Stomach (tissue), 9 donors: ENCODE measurements around the gene GRK1. TPM values are rescaled to one million over a fixed set of nuclear protein-coding genes. Genes with fewer than 3 reads are reported as not detected.

ENCODE experiments used
- DNase-seq, 2 donors: peaks; one replicate each; pipeline versions ENCODE4 v3.0.0 to v3.0.0-alpha.2; 2013 to 2019
- H3K27ac ChIP-seq, 5 donors: fragments of 200-600 bp in 4 of 5; sonication (generic) in 4 of 5; one replicate each; pipeline ENCODE4 v1.5.1; 2013 to 2019; ENCODE audit warnings: mild to moderate bottlenecking in 1 of 5, moderate library complexity in 1 of 5
- H3K27me3 ChIP-seq, 3 donors: fragments of 200-600 bp; sonication (generic); one replicate each; pipeline ENCODE4 v1.5.1; 2017 to 2019; ENCODE audit warnings: mixed run types in 1 of 3
- H3K36me3 ChIP-seq, 4 donors: fragments of 200-600 bp; sonication (generic); 1 replicate in 3 of 4; 2 replicates in 1 of 4; pipeline ENCODE4 v1.5.1; 2016 to 2019
- H3K4me1 ChIP-seq, 4 donors: fragments of 200-600 bp; sonication (generic); one replicate each; pipeline ENCODE4 v1.5.1; 2016 to 2019
- H3K4me3 ChIP-seq, 4 donors: fragments of 200-600 bp; sonication (generic) in 3 of 4; one replicate each; pipeline ENCODE4 v1.5.1; 2016 to 2019; ENCODE audit warnings: mild to moderate bottlenecking in 1 of 4
- H3K9me3 ChIP-seq, 4 donors: fragments of 200-600 bp; sonication (generic); one replicate each; pipeline ENCODE4 v1.5.1; 2016 to 2019
- EP300 ChIP-seq: sonication (generic); formaldehyde crosslinking; IDR thresholded peaks from one replicate; pipeline ENCODE4 v1.6.1; 2017; ENCODE audit warnings: antibody characterized with exemption
- POLR2A ChIP-seq, 4 donors: fragments of 450-650 bp; IDR thresholded peaks; one replicate each; pipeline ENCODE4 v1.6.1; 2016; ENCODE audit warnings: antibody characterized with exemption in 4 of 4, control low read depth in 2 of 4, mild to moderate bottlenecking in 1 of 4, moderate library complexity in 1 of 4
- POLR2AphosphoS5 ChIP-seq, 3 donors: sonication (generic); formaldehyde crosslinking; IDR thresholded peaks; one replicate each; pipeline ENCODE4 v1.6.1; 2016; ENCODE audit warnings: antibody characterized with exemption in 3 of 3
- WGBS, 5 donors: extraction: QIAGEN DNeasy Blood & Tissue Kit in 3 of 5; methylation state at CpG; one replicate each; pipeline versions ENCODE4 v1.1.5 to v1.1.7; 2013 to 2018; 5-methylcytosine and 5-hydroxymethylcytosine counted together
- intact Hi-C: fragments of 100-400 bp; cut with DNase I; formaldehyde crosslinking; loops from one replicate; pipeline ENCODE4 v1.15.1; 2023; ENCODE audit warnings: low total_unique reads
- polyA plus RNA-seq, 3 donors: library from polyadenylated mRNA; stranded (reverse); fragments of 200-250 nt; gene quantifications; one replicate each; pipeline ENCODE4 v1.2.3, GENCODE V29; 2013
- total RNA-seq, 5 donors: library from RNA; depleted of rRNA; stranded (reverse); fragments of >200 nt; gene quantifications; one replicate each; pipeline versions ENCODE4 v1.1.0 to v1.2.3, GENCODE V29; 2014 to 2016
- TF ChIP-seq, protein P1 (sequence below), 7 experiments: fragments of 450-650 bp in 4 of 7; fragments of 200-600 bp in 3 of 7; sonication (generic) in 3 of 7; IDR thresholded peaks; one replicate each; pipeline ENCODE4 v1.5.1; 2016 to 2019; ENCODE audit warnings: antibody characterized with exemption in 7 of 7, control low read depth in 2 of 7, mild to moderate bottlenecking in 1 of 7
- donor health status: healthy with polysubstance abuse.
- donor health status: Bipolar disorder and iron deficiency.
- donor health status: healthy.

GRK1 gene
- total and polyA plus RNA-seq, 8 donors: not detected

DNA sequence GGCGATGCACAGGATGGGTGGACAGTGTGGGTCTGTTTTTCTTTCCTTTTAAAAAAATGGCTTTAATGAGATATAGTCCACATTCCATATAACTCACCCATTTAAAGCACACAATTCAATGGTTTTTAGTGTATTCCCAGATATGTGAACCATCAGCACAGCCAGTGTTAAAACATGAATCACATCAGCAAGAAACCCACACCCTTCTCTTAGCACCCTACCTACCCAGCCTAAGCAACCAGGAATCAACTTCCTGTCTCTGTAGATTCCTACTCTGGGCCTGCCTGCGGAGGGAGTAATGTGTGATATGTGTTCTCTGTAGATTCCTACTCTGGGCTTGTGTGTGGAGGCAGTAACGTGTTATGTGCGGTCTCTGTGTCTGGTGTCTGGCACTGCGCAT lies 103.9 kb downstream of the GRK1 start:
- intact Hi-C loops: no loop called here

DNA sequence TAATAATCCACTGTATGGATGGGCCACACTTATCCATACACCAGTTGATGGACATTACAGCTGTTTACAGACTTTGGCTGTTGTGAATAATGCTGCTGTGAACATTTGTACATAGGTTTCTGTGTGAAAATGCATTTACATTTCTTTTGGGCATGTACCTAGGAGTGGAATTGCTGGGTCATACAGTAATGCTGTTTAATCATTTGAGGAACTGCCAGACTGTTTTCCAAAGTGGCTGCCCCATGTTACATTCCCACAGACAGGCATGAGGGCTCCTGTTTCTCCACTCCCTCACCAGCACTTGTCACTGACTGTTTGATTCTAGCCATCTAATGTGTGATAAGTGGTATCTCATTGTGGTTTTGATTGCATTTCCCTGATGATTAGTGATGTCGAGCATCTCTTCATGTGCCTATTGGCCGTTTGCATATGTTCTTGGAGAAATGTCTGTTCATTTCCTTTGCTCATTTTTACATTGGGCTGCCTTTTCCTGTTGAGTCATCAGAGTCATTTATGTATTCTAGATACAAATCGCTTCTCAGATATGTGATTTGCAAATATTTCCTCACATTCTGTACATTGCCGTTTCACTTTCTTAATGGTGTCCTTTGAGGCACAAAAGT lies 104.8 kb downstream of the GRK1 start:
- Histone ChIP-seq H3K36me3 (no peaks in the 10 kb centered on the region), H3K27me3 (peaks cover 0 to 18% (median 10%) of the 10 kb centered on the region in 3 donors), H3K4me1 (no peaks in the 10 kb centered on the region), H3K27ac (peak overlapping the region in 1 of 5 donors; percentile 22), H3K4me3 (no peak overlapping the region), H3K9me3 (peaks cover 0 to 9% (median 7%) of the 10 kb centered on the region in 4 donors)
- DNase-seq: no peak
- 28 to 45% (median 32%) methylated on average over 4 of the region's 4 CpGs for WGBS, 5 donors
- TF ChIP-seq POLR2A (IDR thresholded peaks at IDR 0.05): no peak
- no peak for TF ChIP-seq POLR2AphosphoS5 (IDR thresholded peaks at IDR 0.05)
- TF ChIP-seq EP300: no peak
- TF ChIP-seq, protein P1, sequence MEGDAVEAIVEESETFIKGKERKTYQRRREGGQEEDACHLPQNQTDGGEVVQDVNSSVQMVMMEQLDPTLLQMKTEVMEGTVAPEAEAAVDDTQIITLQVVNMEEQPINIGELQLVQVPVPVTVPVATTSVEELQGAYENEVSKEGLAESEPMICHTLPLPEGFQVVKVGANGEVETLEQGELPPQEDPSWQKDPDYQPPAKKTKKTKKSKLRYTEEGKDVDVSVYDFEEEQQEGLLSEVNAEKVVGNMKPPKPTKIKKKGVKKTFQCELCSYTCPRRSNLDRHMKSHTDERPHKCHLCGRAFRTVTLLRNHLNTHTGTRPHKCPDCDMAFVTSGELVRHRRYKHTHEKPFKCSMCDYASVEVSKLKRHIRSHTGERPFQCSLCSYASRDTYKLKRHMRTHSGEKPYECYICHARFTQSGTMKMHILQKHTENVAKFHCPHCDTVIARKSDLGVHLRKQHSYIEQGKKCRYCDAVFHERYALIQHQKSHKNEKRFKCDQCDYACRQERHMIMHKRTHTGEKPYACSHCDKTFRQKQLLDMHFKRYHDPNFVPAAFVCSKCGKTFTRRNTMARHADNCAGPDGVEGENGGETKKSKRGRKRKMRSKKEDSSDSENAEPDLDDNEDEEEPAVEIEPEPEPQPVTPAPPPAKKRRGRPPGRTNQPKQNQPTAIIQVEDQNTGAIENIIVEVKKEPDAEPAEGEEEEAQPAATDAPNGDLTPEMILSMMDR (IDR thresholded peaks at IDR 0.05): no peak
- intact Hi-C loops: no loop called here

More for the DNA sequence above, 103.9 kb downstream of the GRK1 start:
- Histone ChIP-seq H3K27ac (no peak overlapping the region), H3K9me3 (peaks cover 0 to 9% (median 7%) of the 10 kb centered on the region in 4 donors), H3K4me1 (no peaks in the 10 kb centered on the region), H3K27me3 (peaks cover 0 to 14% (median 2%) of the 10 kb centered on the region in 3 donors), H3K36me3 (no peaks in the 10 kb centered on the region), H3K4me3 (no peak overlapping the region)
- WGBS, 5 donors: 91 to 95% (median 93%) methylated on average over 5 of the region's 5 CpGs
- no peak for DNase-seq
- TF ChIP-seq POLR2AphosphoS5 (IDR thresholded peaks at IDR 0.05) (no peak), EP300 (no peak), POLR2A (IDR thresholded peaks at IDR 0.05) (no peak)
- TF ChIP-seq, protein P1 (IDR thresholded peaks at IDR 0.05): no peak

DNA sequence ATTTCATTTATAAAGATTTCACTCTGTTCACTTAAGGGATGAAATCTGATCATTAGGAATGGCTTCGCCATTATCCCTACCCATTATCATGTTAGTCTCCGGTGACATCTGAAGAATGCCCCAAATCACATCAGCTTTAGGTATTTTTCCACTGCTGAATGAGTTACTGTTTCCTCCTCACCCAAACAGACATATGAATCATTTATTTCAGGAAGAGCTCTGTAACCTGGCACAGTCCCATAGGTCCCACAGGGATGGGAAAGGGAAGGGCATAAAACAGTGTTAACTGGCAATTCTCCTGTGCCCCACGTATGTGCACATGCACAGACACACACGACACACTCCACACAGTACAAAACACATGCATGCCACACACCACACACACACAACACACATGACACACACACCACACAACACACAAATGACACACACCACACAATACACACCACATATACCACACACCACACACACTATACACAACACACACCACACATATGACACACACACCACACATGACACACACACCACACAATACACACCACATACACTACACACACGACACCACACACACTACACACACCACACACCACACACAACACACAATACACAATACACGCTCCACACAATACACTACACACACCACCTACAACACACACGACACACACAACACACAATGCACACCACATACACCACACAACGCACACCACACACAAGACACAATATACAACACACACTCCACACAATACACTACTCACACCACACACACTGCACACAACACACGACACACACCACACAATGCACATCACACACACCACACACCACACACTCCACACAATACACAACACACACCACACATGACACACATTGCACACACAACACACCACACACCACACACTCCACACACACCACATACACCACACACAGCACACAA lies 107.4 kb downstream of the GRK1 start:
- Histone ChIP-seq H3K27ac (no peak overlapping the region), H3K36me3 (no peaks in the 10 kb centered on the region), H3K27me3 (peaks cover 0 to 43% (median 23%) of the 10 kb centered on the region in 3 donors), H3K9me3 (peaks cover 0 to 9% (median 7%) of the 10 kb centered on the region in 4 donors), H3K4me1 (no peaks in the 10 kb centered on the region), H3K4me3 (no peak overlapping the region)
- DNase-seq: peak in 1 of 2 donors; percentile 15
- WGBS, 5 donors: 68 to 82% (median 79%) methylated on average over 9 of the region's 9 CpGs
- intact Hi-C loops: no loop called here
- peak in 1 of 3 donors; percentile 4 for TF ChIP-seq POLR2AphosphoS5 (IDR thresholded peaks at IDR 0.05)
- TF ChIP-seq, protein P1 (IDR thresholded peaks at IDR 0.05): no peak

DNA sequence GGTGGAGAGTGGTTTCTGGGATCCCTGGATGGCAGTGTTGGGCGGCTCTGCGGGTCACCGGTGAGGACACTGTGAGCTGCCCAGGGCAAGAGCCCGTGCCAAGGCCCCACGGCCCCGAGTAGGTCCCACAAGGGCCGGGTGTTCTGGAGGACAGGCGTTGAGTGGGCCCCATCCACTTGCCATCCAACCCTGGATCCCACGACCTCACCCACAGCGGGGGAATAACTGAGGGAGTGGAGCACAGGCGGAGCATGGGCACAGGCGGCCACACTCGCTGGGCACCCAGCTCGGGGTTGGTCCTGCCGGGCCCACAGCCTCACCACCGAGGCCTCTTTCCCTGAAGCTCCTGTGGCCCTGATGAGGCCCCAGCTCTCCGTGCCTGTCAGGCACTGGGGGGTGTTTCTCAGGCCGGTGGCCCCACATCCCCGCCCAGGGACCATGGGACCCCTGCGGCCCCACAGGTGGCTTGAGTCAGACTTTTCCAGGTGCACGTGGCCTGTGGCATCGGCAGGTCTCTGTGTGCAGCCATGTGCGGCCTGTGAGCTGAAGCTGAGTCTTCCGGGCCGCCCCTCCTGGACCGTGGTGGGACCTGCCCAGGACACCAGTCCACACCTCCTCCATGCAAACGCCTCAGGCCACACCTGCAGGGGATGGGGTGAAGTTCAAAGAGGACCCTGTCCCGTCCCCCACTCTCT lies 108.6 kb downstream of the GRK1 start:
- no peak overlapping the region for H3K4me3 ChIP-seq
- peaks cover 0 to 43% (median 23%) of the 10 kb centered on the region in 3 donors for H3K27me3 ChIP-seq
- intact Hi-C loops: no loop called here
- H3K27ac ChIP-seq: no peak overlapping the region
- TF ChIP-seq POLR2A (IDR thresholded peaks at IDR 0.05) (no peak), POLR2AphosphoS5 (IDR thresholded peaks at IDR 0.05) (no peak), EP300 (no peak)
- TF ChIP-seq, protein P1 (IDR thresholded peaks at IDR 0.05): no peak
- H3K9me3 ChIP-seq: peaks cover 0 to 9% (median 7%) of the 10 kb centered on the region in 4 donors
- H3K4me1 ChIP-seq: no peaks in the 10 kb centered on the region
- peak in 1 of 2 donors; percentile 8 for DNase-seq
- WGBS, 5 donors: 85 to 92% (median 89%) methylated on average over 12 to 28 of the region's 28 CpGs
- no peaks in the 10 kb centered on the region for H3K36me3 ChIP-seq
